Thyroid gland (tissue), 4 donors: ENCODE data around the gene MYH10. TPM values are rescaled to one million over a fixed set of nuclear protein-coding genes. Genes with fewer than 3 reads are reported as not detected.

Source experiments
- DNase-seq, 2 donors: peaks; one replicate each; pipeline ENCODE4 v3.0.0-alpha.2; 2019
- H3K27ac ChIP-seq, 3 donors: fragments of 200-600 bp; sonication (generic); 1 replicate in 2 of 3; 2 replicates in 1 of 3; pipeline ENCODE4 v1.5.1; 2016 to 2019; ENCODE audit warnings: mild to moderate bottlenecking in 1 of 3, moderate library complexity in 1 of 3
- H3K27me3 ChIP-seq: fragments of 200-600 bp; sonication (generic); one replicate; pipeline ENCODE4 v1.5.1; 2019
- H3K36me3 ChIP-seq, 2 donors: fragments of 200-600 bp; sonication (generic); one replicate each; pipeline ENCODE4 v1.5.1; 2016 to 2019
- H3K4me1 ChIP-seq, 2 donors: fragments of 200-600 bp; sonication (generic); one replicate each; pipeline ENCODE4 v1.5.1; 2017 to 2019
- H3K4me3 ChIP-seq, 3 donors: fragments of 200-600 bp; sonication (generic); replicated peaks in 1 of 3; 1 replicate in 2 of 3; 2 replicates in 1 of 3; pipeline ENCODE4 v1.5.1; 2016; ENCODE audit warnings: mild to moderate bottlenecking in 1 of 3
- H3K9me3 ChIP-seq: fragments of 200-600 bp; sonication (generic); one replicate; pipeline ENCODE4 v1.5.1; 2017
- CTCF ChIP-seq, 6 experiments: fragments of 200-600 bp in 3 of 6; fragments of 450-650 bp in 3 of 6; sonication (generic) in 3 of 6; IDR thresholded peaks; one replicate each; pipeline ENCODE4 v1.5.1; 2016 to 2019; ENCODE audit warnings: antibody characterized with exemption in 6 of 6, mild to moderate bottlenecking in 2 of 6, inconsistent platforms in 1 of 6, moderate library complexity in 1 of 6
- POLR2A ChIP-seq, 2 donors: fragments of 450-650 bp; IDR thresholded peaks; one replicate each; pipeline ENCODE4 v1.6.1; 2017; ENCODE audit warnings: antibody characterized with exemption in 2 of 2, mild to moderate bottlenecking in 2 of 2, moderate library complexity in 1 of 2
- WGBS, 2 donors: methylation state at CpG; one replicate each; pipeline ENCODE4 v1.1.5; 2017; 5-methylcytosine and 5-hydroxymethylcytosine counted together
- intact Hi-C: fragments of 100-400 bp; cut with DNase I; formaldehyde crosslinking; loops from one replicate; pipeline ENCODE4 v1.15.1; 2023
- total RNA-seq, 4 donors: library from RNA; depleted of rRNA; stranded (reverse); fragments of >200 nt; gene quantifications; one replicate each; pipeline ENCODE4 v1.2.3, GENCODE V29; 2016

Gene MYH10
- total RNA-seq, 4 donors from 2014 or later: 40.8 to 72.2 (median 44.2) TPM

GRCh38 chr17:8479431-8479947, 151.0 kb downstream of the MYH10 start:
- TF ChIP-seq POLR2A (IDR thresholded peaks at IDR 0.05): no peak
- no peak for TF ChIP-seq CTCF (IDR thresholded peaks at IDR 0.05)

GRCh38 chr17:8477715-8478441, 152.6 kb downstream of the MYH10 start:
- Histone ChIP-seq H3K4me3 (no peak overlapping the region), H3K27me3 (no peaks in the 10 kb centered on the region), H3K4me1 (peaks cover 0 to 3% of the 10 kb centered on the region in 2 donors), H3K9me3 (no peaks in the 10 kb centered on the region), H3K36me3 (peaks cover 37 to 40% of the 10 kb centered on the region in 2 donors), H3K27ac (no peak overlapping the region)
- WGBS, 2 donors: 92 to 96% methylated on average over 22 of the region's 22 CpGs
- intact Hi-C loops: no loop called here
- no peak for TF ChIP-seq CTCF (IDR thresholded peaks at IDR 0.05)
- no peak for TF ChIP-seq POLR2A (IDR thresholded peaks at IDR 0.05)
- no peak for DNase-seq

More at GRCh38 chr17:8479431-8479947, 151.0 kb downstream of the MYH10 start:
- no peaks in the 10 kb centered on the region for H3K9me3 ChIP-seq
- DNase-seq: no peak
- no peak overlapping the region for H3K27ac ChIP-seq
- no peaks in the 10 kb centered on the region for H3K27me3 ChIP-seq
- WGBS, 2 donors: 79 to 80% methylated on average over 11 of the region's 11 CpGs
- peaks cover 28 to 40% of the 10 kb centered on the region in 2 donors for H3K36me3 ChIP-seq
- peaks cover 0 to 3% of the 10 kb centered on the region in 2 donors for H3K4me1 ChIP-seq
- intact Hi-C loops: no loop called here
- H3K4me3 ChIP-seq: no peak overlapping the region

- no peak for DNase-seq
- no peaks in the 10 kb centered on the region for H3K27me3 ChIP-seq
- peaks cover 0 to 3% of the 10 kb centered on the region in 2 donors for H3K4me1 ChIP-seq
- TF ChIP-seq POLR2A (IDR thresholded peaks at IDR 0.05) (no peak), CTCF (IDR thresholded peaks at IDR 0.05) (no peak)
- peaks cover 35 to 40% of the 10 kb centered on the region in 2 donors for H3K36me3 ChIP-seq
- H3K9me3 ChIP-seq: no peaks in the 10 kb centered on the region
- H3K27ac ChIP-seq: no peak overlapping the region
- WGBS, 2 donors: 93 to 98% methylated on average over 7 of the region's 8 CpGs
- no peak overlapping the region for H3K4me3 ChIP-seq
- intact Hi-C loops: no loop called here
These were observed 153.4 kb downstream of the MYH10 start for GRCh38 chr17:8477171-8477570.

GRCh38 chr17:8476741-8477140, 153.8 kb downstream of the MYH10 start:
- 94% methylated on average over 22 of the region's 22 CpGs for WGBS, 2 donors
- Histone ChIP-seq H3K4me1 (peaks cover 0 to 3% of the 10 kb centered on the region in 2 donors), H3K9me3 (no peaks in the 10 kb centered on the region), H3K27ac (no peak overlapping the region), H3K27me3 (no peaks in the 10 kb centered on the region), H3K36me3 (peaks cover 35 to 43% of the 10 kb centered on the region in 2 donors), H3K4me3 (no peak overlapping the region)
- TF ChIP-seq CTCF (IDR thresholded peaks at IDR 0.05) (no peak), POLR2A (IDR thresholded peaks at IDR 0.05) (no peak)
- intact Hi-C loops: no loop called here
- DNase-seq: no peak

- DNase-seq: no peak
- intact Hi-C loops: no loop called here
- H3K4me3 ChIP-seq: no peak overlapping the region
- H3K27me3 ChIP-seq: no peaks in the 10 kb centered on the region
- H3K27ac ChIP-seq: no peak overlapping the region
- peaks cover 37 to 49% of the 10 kb centered on the region in 2 donors for H3K36me3 ChIP-seq
- no peaks in the 10 kb centered on the region for H3K9me3 ChIP-seq
- 88% methylated on average over 16 of the region's 16 CpGs for WGBS, 2 donors
- H3K4me1 ChIP-seq: peaks cover 0 to 4% of the 10 kb centered on the region in 2 donors
- TF ChIP-seq CTCF (IDR thresholded peaks at IDR 0.05) (no peak), POLR2A (IDR thresholded peaks at IDR 0.05) (no peak)
These were observed 154.7 kb downstream of the MYH10 start for GRCh38 chr17:8475781-8476180.
